HG03064 (cell line): ENCODE measurements around the gene EXOC3L2.

Experiments used
- ATAC-seq: cut with Tn5 transposase; IDR thresholded peaks from one replicate; pipeline ENCODE4 v1.9.1; 2021; ENCODE audit warnings: low read depth; ENCODE audit not compliant: unreplicated experiment

EXOC3L2 gene

DNA sequence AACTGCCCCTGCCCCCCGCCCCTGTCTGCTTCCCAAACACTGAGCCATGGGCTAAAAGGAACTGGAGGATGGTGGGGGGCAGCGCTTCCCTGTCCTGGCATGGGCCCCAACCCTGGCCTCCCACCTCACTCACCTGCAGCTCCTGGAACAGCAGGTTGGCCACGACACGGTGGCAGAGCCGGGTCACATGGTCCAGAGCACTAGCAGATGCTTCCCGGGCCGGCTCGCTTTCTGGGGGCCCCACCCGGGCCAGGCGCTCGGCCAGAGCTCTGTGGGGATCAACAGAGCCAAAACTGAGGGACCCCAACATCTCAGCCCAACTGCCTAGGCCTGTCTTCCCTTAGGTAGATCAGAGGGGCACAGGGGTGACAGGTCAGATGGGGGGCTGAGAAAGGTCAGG, 20.6 kb downstream of the EXOC3L2 start:
- ATAC-seq = no peak

DNA sequence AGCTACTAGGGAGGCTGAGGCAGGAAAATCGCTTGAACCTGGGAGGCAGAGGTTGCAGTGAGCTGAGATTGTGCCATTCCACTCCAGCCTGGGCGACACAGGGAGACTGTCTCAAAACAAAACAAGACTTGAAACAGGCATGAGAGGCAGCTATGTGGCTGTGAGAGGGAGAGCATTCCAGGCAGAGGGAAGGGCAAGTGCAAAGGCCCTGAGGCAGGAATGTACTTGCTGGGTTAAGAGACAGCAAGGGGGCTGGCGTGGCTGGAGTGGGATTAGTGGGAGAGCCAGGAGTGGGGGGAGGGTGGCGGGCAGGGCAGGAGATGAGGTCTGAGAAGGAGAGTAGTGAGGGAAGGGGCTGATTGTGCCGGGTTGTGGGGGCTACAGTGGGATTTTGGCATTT, 21.3 kb downstream of the EXOC3L2 start:
- no peak for ATAC-seq

DNA sequence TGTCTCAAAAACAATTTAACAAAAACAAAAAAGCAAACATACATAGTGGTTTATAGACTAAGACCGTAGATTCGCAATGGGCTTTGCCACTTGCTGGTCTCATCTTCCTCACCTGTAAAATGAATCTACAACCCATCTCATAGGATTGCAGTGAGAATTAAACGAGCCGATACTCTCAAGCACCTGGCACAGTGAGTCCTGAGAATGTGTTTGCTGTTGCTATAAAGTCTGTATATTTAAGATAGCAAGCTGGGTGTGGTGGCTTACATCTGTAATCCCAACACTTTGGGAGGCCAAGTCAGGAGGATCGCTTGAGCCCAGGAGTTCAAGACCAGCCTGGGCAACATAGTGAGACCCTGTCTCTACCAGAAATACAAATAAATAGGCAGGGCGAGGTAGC, 22.5 kb downstream of the EXOC3L2 start:
- ATAC-seq = no peak

DNA sequence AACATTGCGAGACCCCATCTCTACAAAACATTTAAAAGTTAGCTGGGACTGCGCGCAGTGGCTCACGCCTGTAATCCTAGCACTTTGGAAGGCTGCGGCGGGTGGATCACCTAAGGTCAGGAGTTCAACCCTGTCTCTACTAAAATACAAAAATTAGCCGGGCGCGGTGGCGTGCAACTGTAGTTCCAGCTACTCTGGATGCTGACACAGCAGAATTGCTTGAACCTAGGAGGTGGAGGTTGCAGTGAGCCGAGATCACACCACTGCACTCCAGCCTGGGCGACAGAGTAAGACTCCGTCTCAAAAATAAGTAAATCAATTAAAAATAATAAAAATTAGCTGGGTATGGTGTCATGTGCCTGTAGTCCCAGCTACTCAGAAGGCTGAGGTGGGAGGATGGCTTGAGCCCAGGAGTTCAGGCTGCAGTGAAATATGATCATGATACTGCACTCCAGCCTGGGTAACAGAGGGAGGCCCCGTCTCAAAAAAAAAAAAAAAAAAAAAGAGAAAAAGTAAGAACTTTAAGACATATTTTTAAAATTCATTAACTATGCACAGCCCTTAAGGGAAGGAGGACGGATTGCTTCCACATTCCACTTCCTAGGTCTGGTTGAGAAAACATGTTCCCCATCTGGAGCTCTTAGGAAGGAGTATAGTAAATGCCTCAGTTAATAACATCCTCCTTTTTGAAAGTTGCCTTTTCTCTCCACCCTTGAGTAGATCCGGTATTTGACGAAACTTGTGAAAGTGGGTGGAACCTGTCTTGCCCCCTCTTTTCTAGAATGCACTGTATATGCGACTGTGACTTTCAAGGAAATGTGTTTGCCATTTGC, 26.1 kb downstream of the EXOC3L2 start:
- ATAC-seq = no peak

- no peak for ATAC-seq
Measured at GRCh38 chr19:45218426-45218825, 26.8 kb downstream of the EXOC3L2 start.

- no peak for ATAC-seq
Measured at GRCh38 chr19:45217957-45218334, 27.3 kb downstream of the EXOC3L2 start.

DNA sequence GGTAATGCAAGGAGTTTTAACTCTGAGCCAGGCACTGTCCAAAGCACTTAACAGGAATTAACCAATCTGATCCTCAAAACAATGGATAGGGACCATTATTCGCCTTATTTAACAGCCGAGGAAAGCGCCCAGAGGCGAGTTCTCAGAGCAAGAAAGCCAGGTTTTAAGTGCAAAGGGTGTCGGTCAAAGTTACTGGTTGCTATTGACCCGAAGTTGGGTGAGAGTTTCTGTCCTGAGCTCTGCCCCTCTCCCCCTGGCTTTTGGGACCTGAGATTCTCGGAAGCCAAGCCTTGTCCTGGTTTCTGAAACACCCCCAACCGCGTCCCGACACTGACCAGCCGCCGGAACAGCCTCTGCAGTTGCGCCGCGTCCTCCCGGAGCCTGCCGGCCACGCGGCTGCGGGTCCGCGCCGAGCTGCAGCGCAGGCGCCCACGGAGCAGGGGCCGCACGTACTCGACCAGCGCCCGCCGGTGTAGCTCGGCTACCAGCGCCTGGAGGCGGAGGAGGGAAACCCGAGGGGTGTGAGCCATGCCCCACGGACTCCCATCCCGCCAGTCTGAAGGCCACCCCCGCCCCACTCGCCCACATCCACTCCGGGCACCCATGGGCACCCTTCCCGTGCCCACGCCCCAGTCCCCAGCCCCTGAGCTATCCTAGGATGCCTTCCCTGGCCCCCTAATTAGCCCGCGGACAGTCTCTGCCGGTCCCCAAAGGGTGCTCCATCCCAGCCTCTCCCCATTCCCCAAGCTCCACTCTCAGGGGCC, 27.8 kb downstream of the EXOC3L2 start:
- no peak for ATAC-seq

DNA sequence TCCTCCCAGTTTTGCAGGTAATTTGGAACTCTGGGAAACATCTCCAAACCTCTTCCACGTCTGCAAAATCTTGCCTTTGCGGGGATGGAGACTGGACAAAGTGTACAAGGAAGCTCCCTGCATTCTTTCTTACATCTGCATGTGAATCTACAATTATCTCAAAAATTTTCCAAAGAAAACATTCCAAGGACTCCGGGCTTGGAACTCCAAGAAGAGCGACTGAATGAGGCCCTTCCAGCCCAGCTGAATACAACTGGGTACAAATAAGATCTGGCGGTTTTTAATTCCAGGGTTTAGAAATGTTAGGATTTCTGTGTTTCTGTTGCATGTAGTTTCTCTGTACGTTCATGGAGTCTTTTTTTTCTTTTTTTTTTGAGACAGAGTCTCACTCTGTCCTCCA, 28.5 kb downstream of the EXOC3L2 start:
- no peak for ATAC-seq

GRCh38 chr19:45215391-45216191, 29.6 kb downstream of the EXOC3L2 start:
- no peak for ATAC-seq

DNA sequence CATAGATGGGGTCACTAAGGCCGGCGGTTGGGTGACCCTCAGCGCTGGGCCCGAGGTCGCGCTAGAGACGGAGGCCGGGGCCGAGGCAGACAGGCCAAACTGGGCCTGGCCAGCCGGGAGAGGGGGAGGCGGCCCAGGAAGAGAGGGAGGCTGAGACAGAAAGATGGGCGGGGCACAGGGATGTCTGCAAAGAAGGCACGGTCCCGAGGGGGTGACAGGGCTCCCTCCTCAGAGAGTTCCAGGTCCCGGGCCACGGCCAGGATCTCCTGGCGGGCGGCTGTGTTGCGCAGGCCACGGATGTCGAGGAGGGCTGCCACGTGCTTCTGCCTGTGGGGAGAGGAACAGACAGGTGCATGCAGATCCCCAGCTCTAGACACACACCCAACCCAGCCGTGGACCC, 32.2 kb downstream of the EXOC3L2 start:
- no peak for ATAC-seq

- ATAC-seq = no peak
Measured at GRCh38 chr19:45211751-45212381, 33.3 kb downstream of the EXOC3L2 start.

DNA sequence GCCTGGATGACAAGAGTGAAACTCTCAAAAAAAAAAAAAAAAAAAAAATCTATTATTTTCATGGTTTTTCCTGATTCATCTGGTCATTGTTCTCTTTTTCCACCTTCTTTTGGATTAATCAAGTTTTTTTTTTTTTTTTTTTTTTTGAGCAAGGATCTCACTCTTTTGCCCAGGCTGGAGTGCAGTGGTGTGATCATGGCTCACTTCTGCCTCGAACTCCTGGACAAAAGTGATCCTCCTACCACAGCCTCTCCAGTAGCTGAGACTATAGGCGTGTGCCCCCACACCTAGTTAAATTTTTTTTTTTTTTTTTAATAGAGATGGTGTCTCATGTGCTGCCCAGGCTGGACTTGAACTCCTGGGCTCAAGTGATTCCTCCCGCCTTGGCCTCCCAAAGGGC, 38.9 kb downstream of the EXOC3L2 start:
- ATAC-seq = no peak

DNA sequence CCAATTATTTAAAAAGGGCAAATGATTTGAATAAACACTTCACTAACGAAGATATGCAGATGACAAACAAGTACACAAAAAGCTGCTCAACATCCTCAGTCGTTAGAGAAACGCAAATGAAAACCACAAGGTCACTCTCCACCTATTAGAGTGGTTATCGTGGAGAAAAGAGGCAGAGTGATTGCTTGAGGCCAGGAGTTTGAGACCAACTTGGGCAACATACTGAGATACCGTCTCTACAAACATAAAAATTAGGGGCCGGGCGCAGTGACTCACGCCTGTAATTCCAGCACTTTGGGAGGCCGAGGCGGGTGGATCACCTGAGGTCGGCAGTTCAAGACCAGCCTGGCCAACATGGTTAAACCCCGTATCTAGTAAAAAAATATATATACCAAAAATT, 39.4 kb downstream of the EXOC3L2 start:
- no peak for ATAC-seq

DNA sequence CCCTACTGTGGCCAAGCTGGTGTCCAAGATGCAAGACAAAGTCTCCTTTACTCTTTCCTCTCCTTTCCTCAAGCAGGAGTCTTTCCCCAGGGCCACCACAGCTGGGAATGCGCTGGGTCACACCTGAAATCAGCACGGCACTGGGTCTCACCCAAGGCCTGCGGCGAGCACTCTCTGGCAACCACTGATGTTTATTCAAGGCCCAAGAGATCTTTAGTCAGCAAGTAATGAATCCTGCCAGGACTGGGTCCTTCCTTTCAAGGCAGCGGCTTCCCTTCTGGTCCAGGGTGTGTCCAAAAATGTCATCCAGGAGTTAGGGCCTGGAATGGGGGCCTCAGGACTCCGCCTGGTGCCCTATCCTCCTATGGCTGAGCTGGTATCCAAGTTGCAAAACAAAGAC, 42.6 kb downstream of the EXOC3L2 start:
- ATAC-seq = no peak

GRCh38 chr19:45200568-45200967, 44.6 kb downstream of the EXOC3L2 start:
- ATAC-seq = no peak

GRCh38 chr19:45195764-45196163, 49.4 kb downstream of the EXOC3L2 start:
- ATAC-seq = no peak

DNA sequence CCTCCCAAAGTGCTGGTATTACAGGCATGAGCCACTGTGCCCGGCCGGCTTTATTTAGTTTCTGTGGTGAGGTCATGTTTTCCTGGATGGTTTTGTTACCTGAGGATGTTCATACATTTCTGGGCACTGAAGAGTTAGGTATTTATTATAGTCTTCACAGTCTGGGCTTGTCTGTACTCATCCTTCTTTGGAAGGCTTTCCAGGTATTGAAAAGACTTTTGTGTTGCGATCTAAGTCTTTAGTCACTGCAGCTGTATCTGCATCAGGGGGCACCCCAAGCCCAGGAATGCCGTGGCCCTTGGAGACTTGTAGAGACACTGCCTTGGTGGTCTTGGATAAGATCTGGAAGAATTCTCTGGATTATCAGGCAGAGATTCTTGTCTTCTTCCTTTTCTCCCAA, 53.8 kb downstream of the EXOC3L2 start:
- no peak for ATAC-seq

DNA sequence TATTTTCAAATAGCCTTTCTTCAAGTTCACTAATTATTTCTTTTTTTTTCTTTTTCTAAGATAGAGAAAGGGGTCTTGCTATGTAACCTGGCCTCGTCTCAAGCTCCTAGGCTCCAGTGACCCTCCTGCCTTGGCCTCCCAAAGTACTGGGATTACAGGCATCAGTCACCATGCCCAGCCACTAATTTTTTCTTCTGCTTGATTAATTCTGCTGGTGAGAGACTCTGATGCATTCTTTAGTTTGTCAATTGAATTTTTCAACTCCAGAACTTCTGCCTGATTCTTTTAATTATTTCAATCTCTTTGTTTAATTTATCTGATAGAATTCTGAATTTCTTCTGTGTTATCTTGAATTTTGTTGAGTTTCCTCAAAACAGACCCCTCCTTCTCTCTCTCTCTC, 55.2 kb downstream of the EXOC3L2 start:
- ATAC-seq = no peak

DNA sequence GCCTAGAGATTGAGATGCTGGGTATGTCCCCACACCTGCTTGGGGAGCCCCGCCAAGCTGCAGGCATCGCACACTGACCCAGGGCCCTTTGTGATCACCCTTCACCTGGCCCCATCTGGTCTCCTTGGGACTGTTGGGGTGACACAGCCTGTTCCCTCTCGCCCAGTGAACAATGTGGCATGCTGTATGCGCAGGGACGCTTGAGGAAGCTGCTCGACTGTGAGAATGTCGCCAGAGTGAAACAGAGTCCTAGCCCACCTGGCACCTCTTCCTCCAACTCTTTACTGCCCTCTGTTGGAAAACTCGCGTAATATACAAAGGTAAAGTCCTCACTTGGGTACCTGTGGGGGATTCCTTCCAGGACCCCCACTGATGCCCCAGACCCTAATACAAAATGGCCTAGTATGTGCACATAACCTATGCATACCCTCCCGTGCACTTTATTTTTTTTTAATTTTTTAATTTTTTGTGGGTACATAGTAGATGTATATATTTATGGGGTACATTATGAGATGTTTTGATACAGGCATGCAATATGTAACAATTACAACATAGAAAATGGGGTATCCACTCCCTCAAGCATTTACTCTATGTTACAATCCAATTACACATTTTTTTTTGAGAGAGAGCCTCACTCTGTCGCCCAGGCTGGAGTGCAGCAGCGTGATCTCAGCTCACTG, 57.6 kb downstream of the EXOC3L2 start:
- no peak for ATAC-seq
